Astrocyte of the cerebellum (primary cell): ENCODE measurements around the gene TPI1.
"Not testable (repeated sequence)": the region's sequence is repeated elsewhere in the genome, so short reads cannot be mapped to it uniquely, and the experiment has no call there.

Experiments used
- DNase-seq: peaks from one replicate; pipeline ENCODE4 v3.0.0-alpha.2; 2011; ENCODE audit warnings: low read depth
- H3K4me3 ChIP-seq: 2 replicates; pipeline ENCODE4 v1.5.1; 2011; ENCODE audit warnings: mild to moderate bottlenecking, low read depth, low read length, moderate library complexity
- CTCF ChIP-seq: IDR thresholded peaks from 2 replicates; pipeline ENCODE4 v1.5.1; 2012; ENCODE audit warnings: low read length, low read depth, moderate library complexity, mild to moderate bottlenecking; ENCODE audit errors: missing control alignments
- in situ Hi-C: cut with HindIII; loops from 2 replicates; pipeline ENCODE4 v1.10.0; 2017; ENCODE audit warnings: low sequenced_read_pairs

Gene TPI1

GRCh38 chr12:6888360-6888759, 21.0 kb downstream of the TPI1 start:
- no peak for TF ChIP-seq CTCF
- no peak overlapping the region for H3K4me3 ChIP-seq
- no peak for DNase-seq
- in situ Hi-C loops = no loop called here

- in situ Hi-C loops, H3K4me3 ChIP-seq, DNase-seq: not testable (repeated sequence)
Observed at GRCh38 chr12:6888794-6889193, 21.5 kb downstream of the TPI1 start.

- in situ Hi-C loops, H3K4me3 ChIP-seq, DNase-seq: not testable (repeated sequence)
Observed at GRCh38 chr12:6889775-6890573, 22.6 kb downstream of the TPI1 start.

- peak overlapping the region; percentile 41 for H3K4me3 ChIP-seq
- in situ Hi-C loops = no loop called here
- TF ChIP-seq CTCF = peak; percentile 75
- DNase-seq = peak; percentile 87
Observed at GRCh38 chr12:6890789-6891645, 23.7 kb downstream of the TPI1 start.

GRCh38 chr12:6891646-6892001, 24.3 kb downstream of the TPI1 start:
- in situ Hi-C loops = no loop called here
- no peak for TF ChIP-seq CTCF
- H3K4me3 ChIP-seq = peak overlapping the region; percentile 41
- no peak for DNase-seq

GRCh38 chr12:6892683-6893082, 25.4 kb downstream of the TPI1 start:
- in situ Hi-C loops, DNase-seq, H3K4me3 ChIP-seq: not testable (repeated sequence)

GRCh38 chr12:6894321-6894720, 27.0 kb downstream of the TPI1 start:
- in situ Hi-C loops = no loop called here
- TF ChIP-seq CTCF = no peak
- DNase-seq = no peak
- H3K4me3 ChIP-seq = no peak overlapping the region

- H3K4me3 ChIP-seq = no peak overlapping the region
- no peak for TF ChIP-seq CTCF
- no peak for DNase-seq
- in situ Hi-C loops = no loop called here
Observed at GRCh38 chr12:6896846-6897435, 29.6 kb downstream of the TPI1 start.
